Activated CD4-positive, alpha-beta T cell treated with anti-CD3 and anti-CD28 coated beads, Interleukin-2, amount 50 U/mL, for 4 hours (primary cell): ENCODE measurements around the gene CNNM4.
A peak's percentile ranks its signal among the peaks of the same experiment; 100 is the strongest.

Experiments used
- DNase-seq, 2 experiments: peaks; one replicate each; pipeline ENCODE4 v3.0.0-alpha.2; 2020

The CNNM4 gene

GRCh38 chr2:96815326-96816126 is 54.8 kb downstream of the CNNM4 start:
- peak; percentile 18 for DNase-seq

GRCh38 chr2:96816127-96816835 is 55.6 kb downstream of the CNNM4 start, which contains the start of gene CNNM3:
TSS of gene CNNM3 (plus strand) at chr2:96816268. CDS start at chr2:96816278, 10 bp downstream.
- peak; percentile 93 to 94 for DNase-seq

GRCh38 chr2:96816836-96817702 is 56.4 kb downstream of the CNNM4 start:
- DNase-seq, result no peak

- DNase-seq, result no peak
These were observed 57.2 kb downstream of the CNNM4 start for GRCh38 chr2:96817882-96818281.

- DNase-seq, result no peak
These were observed 58.6 kb downstream of the CNNM4 start for GRCh38 chr2:96819128-96819875.

- DNase-seq, result no peak
These were observed 59.3 kb downstream of the CNNM4 start for GRCh38 chr2:96819876-96820511.

GRCh38 chr2:96821113-96821675 is 60.5 kb downstream of the CNNM4 start:
- DNase-seq, result no peak

- no peak for DNase-seq
These were observed 62.1 kb downstream of the CNNM4 start for GRCh38 chr2:96822786-96823185.

- DNase-seq, result no peak
These were observed 62.5 kb downstream of the CNNM4 start for GRCh38 chr2:96823198-96823597.

- DNase-seq, result no peak
These were observed 63.6 kb downstream of the CNNM4 start for GRCh38 chr2:96824079-96824870.

- no peak for DNase-seq
These were observed 64.4 kb downstream of the CNNM4 start for GRCh38 chr2:96825057-96825456.

- no peak for DNase-seq
These were observed 66.0 kb downstream of the CNNM4 start for GRCh38 chr2:96826546-96827278.

- DNase-seq, result no peak
These were observed 67.7 kb downstream of the CNNM4 start for GRCh38 chr2:96828436-96828835.

- DNase-seq, result no peak
These were observed 68.2 kb downstream of the CNNM4 start for GRCh38 chr2:96828874-96829273.

GRCh38 chr2:96830044-96830562 is 69.4 kb downstream of the CNNM4 start:
- no peak for DNase-seq

GRCh38 chr2:96831679-96832078 is 71.0 kb downstream of the CNNM4 start:
- DNase-seq, result no peak

GRCh38 chr2:96832408-96832753 is 71.7 kb downstream of the CNNM4 start:
- DNase-seq, result no peak

GRCh38 chr2:96832754-96833507 is 72.2 kb downstream of the CNNM4 start:
- no peak for DNase-seq

GRCh38 chr2:96835830-96836229 is 75.1 kb downstream of the CNNM4 start:
- DNase-seq, result no peak
